Left colon (tissue), 2 donors: Measurements from ENCODE around the gene VTI1A. TPM values are rescaled to one million over a fixed set of nuclear protein-coding genes. Genes with fewer than 3 reads are reported as not detected.
A peak's percentile ranks its signal among the peaks of the same experiment; 100 is the strongest.

Source experiments
- ATAC-seq: fragments of 200-7000 bp; cut with Tn5 transposase; one replicate; pipeline ENCODE4 v1.9.1; 2020; ENCODE audit warnings: mild to moderate bottlenecking, moderate library complexity
- DNase-seq, 2 donors: peaks; one replicate each; pipeline ENCODE4 v3.0.0-alpha.2; 2020
- intact Hi-C, 2 donors: fragments of 100-400 bp; cut with DNase I in 1 of 2; cut with micrococcal nuclease in 1 of 2; formaldehyde crosslinking; loops; one replicate each; pipeline versions ENCODE4 v1.11.2 to v1.14.0; 2022; cut with DNase I, micrococcal nuclease
- total RNA-seq, 2 donors: library from RNA; stranded (reverse); fragmentation: NEBNext Ultra II Directional; extraction: Animal tissue kit (Norgen Biotek cat#: 25700); gene quantifications; one replicate each; pipeline ENCODE4 v1.2.1, GENCODE V29; 2021
- donor health status: DM: no; HTN: no; CAD: no.
- donor health status: DM: yes; HTN: yes; CAD: no.

The VTI1A gene
- total RNA-seq, 2 donors from 2014 or later, result 44.4 to 52.8 TPM

DNA sequence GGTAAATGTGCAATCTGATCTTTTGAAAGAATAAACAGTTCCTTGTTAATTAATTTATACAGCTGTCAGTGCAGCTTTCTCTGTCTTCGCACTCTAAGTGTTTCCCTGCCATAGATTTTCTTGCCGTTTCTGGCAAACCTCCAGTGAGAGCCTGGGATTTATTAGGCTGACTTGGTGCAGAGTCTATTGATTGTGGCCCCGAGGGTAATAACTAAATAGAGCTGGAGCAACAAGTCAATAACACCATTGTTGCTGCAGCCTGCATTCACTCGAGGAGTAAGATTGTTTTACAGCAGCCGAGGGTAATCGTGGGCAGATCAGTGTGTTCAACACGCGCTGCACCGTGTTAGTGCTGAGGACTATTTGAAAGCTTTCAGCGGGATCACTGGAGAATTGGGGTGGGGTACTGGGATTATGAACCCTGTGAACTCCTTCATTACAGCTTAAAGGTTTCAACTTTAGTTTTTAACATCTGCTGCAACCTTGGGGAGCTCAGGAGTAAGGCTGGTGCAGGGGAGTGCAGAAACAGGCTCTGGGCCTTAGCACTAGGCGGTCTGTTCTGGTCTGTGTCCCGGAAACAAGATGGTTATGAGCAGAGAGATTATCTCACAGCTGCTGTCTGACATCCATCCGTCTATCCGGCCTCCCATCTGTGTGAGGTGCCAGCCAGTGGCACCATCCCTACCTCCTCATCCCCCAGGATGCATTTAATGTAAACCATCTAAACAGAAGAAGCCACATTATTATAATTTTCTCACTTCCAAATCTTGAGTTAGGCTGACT lies 329.1 kb downstream of the VTI1A start:
- intact Hi-C loops, result no loop called here
- ATAC-seq, result peak; percentile 76
- DNase-seq, result peak in 1 of 2 donors; percentile 25

GRCh38 chr10:112778579-112778978 lies 331.6 kb downstream of the VTI1A start:
- peak; percentile 47 for ATAC-seq
- intact Hi-C loops, result no loop called here
- DNase-seq, result no peak

DNA sequence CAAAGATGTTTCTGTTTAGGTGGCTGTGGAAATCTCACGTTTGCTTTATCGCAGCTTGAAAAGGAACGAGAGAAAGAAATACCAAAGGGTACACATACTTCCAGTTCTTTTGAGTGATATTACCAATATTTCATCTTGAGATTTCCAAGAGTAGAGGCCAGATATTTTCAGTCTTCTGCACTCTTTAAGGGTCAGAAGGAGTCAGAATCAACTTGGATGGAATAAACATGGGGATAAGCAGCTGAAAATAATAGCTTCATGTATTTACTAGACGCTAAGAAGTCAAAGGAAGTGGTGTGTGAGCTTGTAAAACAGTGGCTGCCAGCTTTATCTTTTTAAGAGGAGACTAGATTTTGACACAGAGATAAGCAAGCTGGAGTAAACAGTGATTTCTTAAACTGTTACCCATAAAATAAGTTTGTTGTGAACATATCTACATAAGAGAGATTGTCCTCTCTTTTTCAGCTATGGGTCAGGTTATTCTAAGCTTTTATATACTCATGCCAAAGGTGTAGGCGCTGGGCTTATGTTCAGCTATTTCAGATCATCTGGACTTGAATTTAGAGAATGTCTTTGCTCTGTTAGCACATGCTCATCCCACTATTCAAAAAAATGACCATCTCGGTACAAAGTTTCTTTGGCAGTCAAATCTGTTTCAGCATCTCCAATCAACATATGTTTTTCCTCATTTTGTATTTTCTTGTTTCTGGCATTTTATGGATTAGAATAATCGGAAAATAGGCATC lies 332.2 kb downstream of the VTI1A start:
- intact Hi-C loops, result no loop called here
- no peak for DNase-seq
- ATAC-seq, result peak; percentile 59

- ATAC-seq, result no peak
- peak in 1 of 2 donors; percentile 48 for DNase-seq
- intact Hi-C loops, result no loop called here
These were observed 335.3 kb downstream of the VTI1A start for GRCh38 chr10:112782200-112782907.

- intact Hi-C loops, result no loop called here
- no peak for DNase-seq
- ATAC-seq, result peak; percentile 39
These were observed 336.5 kb downstream of the VTI1A start for GRCh38 chr10:112783351-112784021.

- ATAC-seq, result peak; percentile 54
- intact Hi-C loops, result no loop called here
- no peak for DNase-seq
These were observed 337.0 kb downstream of the VTI1A start for GRCh38 chr10:112784022-112784461.

DNA sequence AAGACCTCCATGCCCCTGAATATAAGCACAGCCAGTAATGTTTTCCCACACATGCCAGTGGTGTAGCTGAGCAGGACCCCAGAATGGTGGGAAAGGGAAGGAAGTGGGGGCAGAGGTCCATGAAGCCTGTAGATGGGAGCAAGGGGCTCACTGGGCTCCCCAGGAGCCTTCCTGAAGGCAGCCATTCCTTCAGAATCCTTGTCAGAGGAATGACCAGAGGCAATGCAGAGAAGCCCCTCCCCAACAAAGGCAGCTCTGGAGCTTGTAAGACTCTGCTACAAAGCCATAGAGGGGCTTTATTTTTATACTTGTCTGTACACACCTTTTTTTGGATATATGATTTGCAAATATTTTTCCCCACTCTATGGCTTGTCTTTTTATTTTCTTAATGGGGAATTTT lies 338.1 kb downstream of the VTI1A start:
- no peak for DNase-seq
- no peak for ATAC-seq
- intact Hi-C loops, result no loop called here

DNA sequence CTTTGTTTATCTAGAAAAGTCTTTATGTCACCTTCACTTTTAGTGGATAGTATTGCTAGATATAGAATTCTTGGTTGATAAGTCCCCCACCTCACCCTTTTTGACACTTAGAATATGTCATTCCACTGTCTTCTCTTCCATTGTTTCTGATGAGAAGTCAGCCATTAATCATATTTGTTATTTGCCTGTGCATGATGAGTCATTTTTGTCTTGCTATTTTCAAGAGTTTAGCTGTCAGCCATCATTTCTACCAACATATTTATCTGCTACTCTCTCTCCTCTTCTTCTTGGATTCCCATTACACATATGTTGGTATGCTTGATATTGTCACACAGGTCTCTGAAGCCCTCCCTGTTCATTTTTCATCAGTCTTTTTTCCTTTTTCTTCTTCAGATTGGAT lies 342.2 kb downstream of the VTI1A start:
- intact Hi-C loops, result no loop called here
- DNase-seq (no peak), ATAC-seq (no peak)

DNA sequence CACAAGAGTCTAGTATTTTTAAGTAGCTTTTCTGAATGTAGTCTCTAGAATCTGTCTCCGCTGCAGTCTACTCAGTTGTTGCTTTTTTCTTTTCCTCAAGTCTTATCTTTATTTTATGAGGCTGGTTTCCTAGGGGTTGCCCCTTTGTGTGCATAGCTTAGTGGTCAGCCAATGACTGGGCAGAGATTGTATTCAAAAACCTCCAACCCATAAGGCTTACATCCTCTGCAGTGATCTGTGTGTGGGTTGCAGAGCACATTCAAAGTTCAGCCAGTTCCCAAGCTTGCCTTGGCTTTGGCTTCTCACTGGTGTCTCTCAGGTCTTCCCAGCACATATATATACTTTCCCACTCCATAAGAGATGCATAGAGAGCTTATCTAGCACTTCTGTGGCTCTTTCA lies 343.0 kb downstream of the VTI1A start:
- DNase-seq (no peak), ATAC-seq (no peak)
- intact Hi-C loops, result no loop called here

DNA sequence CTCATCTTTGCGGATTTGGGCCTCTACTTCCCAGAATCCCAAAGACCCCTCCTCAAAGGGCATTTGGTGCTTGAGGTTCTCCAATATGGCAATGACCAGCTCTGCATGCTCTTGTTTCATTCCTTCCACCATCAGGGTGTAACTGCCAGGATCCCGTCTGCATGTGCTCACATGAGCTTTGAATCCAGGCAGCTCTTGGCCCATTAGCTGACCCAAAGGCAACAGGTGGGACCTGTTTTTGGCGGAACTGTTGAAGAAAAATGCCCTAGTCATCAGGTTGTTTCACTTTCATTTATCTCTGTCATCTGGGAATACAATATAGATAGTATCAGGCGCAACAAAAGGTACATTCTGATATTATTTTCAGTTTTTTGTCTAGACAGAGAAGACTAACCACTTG lies 343.9 kb downstream of the VTI1A start:
- no peak for ATAC-seq
- intact Hi-C loops, result no loop called here
- no peak for DNase-seq

DNA sequence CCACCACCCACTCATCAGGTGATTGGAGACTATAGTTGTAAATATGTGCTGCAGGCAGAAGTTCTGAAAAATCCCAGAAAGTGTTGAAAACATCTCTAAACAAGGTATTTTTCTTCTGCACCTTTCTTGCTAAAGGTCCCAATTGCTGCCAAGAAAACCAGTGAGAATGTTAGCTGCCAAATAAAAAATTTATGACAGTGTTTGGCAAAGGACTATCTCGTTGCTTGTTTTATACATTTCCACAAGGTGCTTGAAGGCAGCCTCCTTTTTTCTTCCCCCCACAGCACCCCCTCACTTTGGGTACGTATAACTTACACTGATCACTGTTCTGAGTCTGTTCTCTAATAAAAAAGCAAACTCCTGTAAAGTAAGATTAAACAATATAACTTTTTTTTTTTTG lies 344.4 kb downstream of the VTI1A start:
- ATAC-seq (no peak), DNase-seq (no peak)

DNA sequence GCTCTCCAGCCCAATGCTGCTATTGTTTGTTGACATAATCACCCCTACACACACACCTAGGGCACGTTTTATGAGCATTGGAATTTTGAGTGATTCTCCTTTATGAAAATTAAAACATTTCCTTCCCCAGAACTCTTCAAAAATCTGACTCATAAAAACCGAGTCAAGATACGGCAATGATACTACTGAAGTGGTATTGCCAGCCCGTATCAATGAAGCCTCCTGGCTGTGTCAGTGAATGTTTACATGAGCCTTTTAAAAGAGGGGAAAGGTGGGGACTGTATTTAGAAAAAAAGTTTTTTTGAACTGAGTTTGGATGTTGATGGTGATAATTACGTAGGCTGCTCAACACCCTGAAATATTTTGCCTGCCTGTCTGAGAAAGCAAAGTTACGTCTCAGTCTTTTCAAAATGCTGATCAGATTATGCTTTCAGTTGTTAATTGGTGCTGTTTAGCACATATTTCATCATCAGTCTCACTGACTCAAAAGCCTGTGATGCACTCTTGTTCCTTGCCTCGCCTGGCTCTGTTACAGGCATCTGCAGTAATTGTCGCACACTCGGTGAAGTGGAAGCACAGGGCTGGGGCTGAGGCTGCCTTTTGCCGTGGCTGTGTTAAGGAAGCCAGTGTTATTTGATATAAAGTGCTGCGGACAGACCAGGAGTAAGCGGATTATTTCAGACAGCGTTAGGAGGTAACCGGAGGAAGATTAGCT lies 345.6 kb downstream of the VTI1A start:
- intact Hi-C loops, result no loop called here
- peak; percentile 55 to 65 for DNase-seq
- peak; percentile 71 for ATAC-seq

More for the DNA sequence above, 344.4 kb downstream of the VTI1A start:
- intact Hi-C loops, result no loop called here

DNA sequence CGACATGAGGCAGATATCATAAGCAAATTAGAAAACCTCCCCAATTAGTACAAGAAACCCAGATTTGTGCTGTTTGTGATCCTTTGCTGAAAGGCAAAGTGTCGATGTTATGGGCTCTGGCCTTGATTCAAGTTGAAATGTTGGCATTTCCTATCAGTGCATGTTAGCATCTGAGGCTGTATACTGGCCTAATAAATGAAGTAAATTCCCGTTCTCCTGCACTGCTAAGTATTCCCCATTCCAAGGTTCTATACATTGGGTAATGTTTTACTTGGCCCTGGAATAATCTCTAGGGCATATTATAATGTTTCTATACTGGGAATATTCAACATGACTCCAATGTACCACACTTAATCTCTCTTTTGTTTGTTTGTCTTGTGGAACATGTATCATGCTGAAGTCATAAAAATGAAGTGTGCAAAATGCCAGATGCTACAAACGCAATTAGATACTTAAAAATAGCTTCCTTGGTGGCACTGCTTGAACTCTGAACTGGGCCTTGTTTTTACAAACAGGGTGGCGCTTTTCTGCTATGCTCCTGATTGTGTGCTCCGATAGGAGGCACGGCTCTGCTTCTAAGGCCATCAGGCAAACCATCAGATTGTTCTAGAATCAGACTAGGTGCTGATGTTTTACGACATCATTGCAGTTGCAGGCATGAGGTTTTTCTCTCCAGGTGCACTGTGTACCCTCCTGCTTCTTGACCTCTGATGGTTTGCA lies 346.3 kb downstream of the VTI1A start:
- intact Hi-C loops, result no loop called here
- DNase-seq, result peak; percentile 45 to 74
- peak; percentile 92 for ATAC-seq

- intact Hi-C loops, result no loop called here
- ATAC-seq (no peak), DNase-seq (no peak)
These were observed 347.2 kb downstream of the VTI1A start for GRCh38 chr10:112794201-112794600.

- intact Hi-C loops, result no loop called here
- DNase-seq, result no peak
- no peak for ATAC-seq
These were observed 348.1 kb downstream of the VTI1A start for GRCh38 chr10:112795067-112795466.

- ATAC-seq, result no peak
- intact Hi-C loops, result no loop called here
- DNase-seq, result no peak
These were observed 350.2 kb downstream of the VTI1A start for GRCh38 chr10:112797197-112797596.

GRCh38 chr10:112797855-112798254 lies 350.8 kb downstream of the VTI1A start:
- no peak for ATAC-seq
- no peak for DNase-seq
- intact Hi-C loops, result no loop called here

DNA sequence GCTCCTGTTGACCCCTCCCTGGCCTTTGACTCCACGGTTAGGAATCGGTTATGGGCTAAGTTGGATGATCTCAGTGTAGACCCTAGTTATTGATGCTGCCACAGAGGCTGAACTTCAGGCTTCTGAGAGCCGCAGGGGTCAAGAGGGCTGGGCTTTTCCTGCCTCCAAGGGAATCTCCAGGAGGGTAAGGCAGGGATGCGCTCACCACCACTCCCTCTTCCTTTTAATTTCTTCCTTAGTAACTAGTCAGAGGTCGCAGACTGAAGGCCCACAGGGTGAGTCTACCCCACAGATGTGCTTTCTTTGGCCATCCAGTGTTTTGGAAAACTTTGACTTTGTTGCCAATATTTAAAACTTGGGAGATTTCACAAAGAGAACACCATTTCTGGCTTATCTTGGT lies 352.0 kb downstream of the VTI1A start:
- no peak for ATAC-seq
- no peak for DNase-seq
- intact Hi-C loops, result no loop called here
